ENCODE data around the gene LRFN4.

LRFN4 gene

DNA sequence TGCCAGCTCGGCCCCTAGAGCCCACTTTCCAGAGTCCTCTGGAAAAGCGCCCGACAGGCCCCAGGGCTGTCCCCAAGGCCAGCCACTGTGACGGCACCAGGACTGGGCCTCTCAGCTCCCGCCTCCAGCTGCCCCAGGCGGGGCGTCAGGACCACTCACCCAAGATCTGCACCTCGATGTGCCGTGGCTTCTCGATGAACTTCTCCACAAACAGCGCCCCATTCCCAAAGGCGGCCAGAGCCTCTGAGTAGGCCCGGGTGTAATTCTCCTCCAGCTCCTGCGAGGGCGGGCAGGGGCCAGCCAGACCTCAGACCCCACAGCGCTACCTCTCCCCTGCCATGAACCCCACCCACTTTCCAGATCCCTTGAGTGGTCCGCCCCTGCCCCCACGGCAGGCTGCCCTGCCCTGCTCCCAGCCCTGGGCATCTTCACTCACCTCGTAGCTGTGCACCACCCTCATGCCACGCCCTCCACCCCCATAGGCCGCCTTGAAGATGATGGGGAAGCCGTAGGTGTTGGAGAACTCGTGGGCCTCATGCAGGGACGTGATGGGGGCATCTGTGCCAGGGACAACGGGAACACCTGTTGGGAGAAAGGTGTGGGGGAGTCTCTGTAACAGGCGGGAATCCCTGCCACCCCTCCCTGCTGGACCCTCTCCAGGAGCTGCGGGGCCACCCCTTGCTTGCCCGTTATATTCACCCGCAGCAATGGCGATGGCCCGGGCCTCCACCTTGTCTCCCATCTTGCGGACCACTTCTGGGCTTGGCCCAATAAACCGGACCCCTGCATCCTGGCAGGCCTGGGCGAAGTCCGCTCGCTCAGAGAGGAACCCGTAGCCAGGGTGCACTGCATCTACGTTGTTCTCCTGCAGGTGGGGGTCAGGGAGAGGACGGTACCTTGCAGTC, 14.0 kb downstream of the LRFN4 start:
- DNase-seq (ENCODE audit: low read depth, low spot score) = no peak

DNA sequence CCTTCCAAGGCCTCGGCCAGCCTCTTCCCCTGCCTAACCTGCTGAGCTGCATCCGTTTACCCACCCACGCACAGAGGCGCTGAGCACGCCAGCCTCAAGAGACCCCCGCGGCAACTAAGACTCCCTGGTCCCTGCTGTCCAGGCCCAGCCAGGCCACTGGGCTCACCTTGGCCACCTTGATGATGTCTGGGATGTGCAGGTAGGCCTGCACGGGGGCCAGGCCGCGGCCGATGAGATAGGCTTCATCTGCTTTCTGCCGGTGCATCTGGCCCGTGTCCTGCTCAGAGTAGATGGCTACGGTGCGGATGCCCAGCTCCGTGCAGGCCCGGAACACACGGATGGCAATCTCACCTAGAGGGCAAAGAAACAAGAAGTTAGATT, 14.6 kb downstream of the LRFN4 start:
- DNase-seq (ENCODE audit: low read depth, low spot score) = no peak

DNA sequence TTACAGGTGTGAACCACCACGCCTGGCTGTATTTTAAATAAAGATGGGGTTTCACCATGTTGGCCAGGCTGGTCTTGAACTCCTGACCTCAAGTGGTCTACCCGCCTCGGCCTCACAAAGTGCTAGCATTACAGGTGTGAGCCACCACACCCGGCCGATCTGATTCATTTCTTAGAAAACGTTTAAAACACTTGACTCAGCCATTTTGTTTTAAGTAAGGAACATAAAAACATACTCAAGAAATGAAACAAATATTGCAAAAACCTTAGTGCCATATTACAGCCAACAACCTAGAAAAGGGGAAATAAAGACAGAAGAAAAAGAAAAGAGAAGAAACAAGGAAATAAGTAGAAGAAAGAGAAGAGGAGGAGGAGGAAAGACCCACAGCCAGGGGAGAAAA, 17.4 kb downstream of the LRFN4 start:
- no peak for DNase-seq (ENCODE audit: low read depth, low spot score)

DNA sequence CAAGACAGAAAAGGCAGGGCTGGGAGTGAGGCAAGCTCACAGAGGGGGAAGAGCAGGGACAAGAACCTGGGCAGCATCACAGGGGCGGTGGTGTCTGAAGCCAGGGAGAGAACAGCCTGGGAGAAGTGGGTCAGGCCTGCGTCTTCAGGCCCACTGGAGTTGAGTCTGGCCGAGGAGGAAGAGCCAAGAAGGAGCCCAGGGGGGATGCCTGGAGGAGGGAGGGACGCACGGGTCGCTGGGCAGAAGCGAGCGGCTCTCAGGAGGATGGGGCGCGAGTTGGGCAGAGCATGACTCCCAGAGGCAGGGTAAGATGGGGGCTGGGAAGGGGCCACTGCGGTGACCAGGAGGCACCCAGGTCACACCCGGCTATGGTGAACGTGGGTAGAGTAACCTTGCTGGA, 18.5 kb downstream of the LRFN4 start:
- no peak for DNase-seq (ENCODE audit: low read depth, low spot score)

DNA sequence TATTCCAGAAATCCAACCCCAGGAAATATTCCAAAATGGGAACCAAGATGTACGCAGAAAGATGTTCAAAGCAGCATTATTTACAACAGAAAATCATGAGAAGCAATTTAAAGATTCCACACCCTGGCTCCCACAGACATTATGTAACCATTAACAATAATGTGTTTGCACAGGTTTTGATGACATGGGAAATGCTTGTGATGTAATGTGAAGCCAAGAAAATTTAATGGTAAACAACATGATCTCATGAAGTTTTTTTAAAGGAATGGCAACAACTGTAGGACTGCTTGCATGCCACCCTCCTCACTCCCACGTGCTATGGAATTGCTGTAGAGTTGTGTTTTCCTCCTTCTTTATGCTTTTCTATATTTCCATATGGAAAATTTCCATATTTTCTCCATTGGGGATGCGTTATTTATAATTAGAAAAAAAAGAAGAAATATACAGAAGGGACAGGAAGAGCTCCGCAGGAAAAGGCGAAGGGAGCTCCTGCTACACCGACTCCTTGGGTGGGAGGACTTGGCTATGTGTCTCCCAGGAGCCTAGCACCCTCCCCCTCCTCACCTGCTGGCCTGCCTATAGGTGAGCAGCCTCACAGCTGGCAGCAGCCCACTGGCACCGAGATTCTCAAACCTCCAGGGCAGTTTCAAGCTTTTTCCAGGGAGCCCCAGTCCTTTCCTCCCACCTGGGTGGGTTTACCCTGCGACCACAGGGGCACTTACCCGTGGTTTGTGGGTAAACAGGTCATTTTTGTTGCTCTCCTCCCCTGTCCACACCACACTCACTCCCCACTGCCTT, 20.9 kb downstream of the LRFN4 start:
- no peak for DNase-seq (ENCODE audit: low read depth, low spot score)

DNA sequence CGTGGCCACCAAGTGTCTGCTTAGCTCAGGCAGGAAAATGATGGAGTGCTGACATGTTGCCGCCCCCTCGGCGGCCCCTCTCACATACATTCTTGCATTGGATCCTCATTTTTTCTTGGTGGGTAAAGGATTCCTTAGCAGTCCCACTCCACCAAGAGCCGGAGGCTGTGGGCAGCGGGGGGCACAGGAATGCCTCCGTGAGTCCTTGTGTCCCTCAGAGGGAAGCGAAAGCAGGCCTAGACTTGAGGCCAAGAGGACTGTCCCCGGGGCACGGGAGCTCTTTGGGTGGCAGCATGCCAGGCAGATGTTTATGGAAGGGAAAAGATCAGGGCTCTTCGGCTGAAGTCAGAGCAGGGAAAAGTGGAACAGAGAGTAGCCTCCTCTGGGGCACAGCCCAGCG, 21.6 kb downstream of the LRFN4 start:
- DNase-seq (ENCODE audit: low read depth, low spot score) = no peak

DNA sequence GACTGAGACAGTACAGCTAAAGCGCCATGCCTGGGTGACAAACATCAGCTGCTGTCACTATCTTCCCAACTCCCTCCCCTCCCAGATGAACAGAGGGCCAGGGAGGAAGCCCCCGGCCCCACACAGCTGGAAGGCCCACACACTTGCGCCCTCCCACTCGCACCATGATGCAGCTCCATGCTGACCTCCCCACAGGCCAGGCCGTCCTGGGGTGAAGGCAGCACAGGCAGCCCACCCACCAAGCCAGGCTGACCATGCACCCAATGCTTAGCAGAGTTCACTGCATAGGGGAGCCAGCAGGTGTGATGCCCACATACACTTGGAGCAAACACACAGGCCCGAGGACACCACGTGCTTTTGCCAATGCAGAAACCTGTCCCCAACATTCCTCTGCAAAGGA, 22.1 kb downstream of the LRFN4 start:
- no peak for DNase-seq (ENCODE audit: low read depth, low spot score)

DNA sequence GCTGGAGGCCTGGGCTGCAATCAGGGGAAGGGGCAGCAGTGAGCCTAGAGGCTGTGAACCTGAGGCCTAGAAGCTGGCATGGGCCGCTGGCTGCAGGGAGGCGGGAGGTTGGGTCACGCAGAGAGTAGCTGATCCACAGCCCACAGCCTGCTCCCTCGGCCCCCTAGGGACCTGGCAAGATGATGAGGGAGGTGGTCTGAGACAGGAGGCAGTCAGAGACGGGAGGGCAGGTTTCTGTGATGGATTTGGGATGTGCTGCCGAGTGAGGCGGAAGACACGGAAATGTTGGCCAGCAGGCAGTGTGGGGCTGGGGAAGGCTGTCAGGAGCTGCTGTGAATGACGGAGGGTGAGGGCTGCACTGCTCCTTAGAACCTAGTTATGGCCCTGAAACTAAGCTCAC, 22.7 kb downstream of the LRFN4 start:
- DNase-seq (ENCODE audit: low read depth, low spot score) = no peak

DNA sequence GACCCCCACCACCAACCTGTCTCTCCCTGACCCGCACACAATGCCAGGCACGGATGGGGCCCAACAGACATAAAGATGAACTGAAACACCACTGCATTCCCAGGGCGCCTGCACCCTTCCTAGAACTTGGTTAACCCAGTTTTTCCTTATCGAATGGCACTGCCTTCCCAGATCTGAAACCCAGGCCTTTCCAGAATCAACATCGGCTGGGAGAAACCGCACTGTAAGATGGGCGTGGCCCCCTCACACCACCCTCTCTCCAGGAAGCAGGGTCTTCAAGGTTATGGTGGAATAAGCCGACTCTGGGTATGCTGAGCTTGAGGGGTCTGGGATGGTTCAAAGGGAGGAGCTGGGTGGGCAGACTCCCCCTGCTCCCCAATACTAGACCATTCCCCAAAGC, 23.1 kb downstream of the LRFN4 start:
- no peak for DNase-seq (ENCODE audit: low read depth, low spot score)

DNA sequence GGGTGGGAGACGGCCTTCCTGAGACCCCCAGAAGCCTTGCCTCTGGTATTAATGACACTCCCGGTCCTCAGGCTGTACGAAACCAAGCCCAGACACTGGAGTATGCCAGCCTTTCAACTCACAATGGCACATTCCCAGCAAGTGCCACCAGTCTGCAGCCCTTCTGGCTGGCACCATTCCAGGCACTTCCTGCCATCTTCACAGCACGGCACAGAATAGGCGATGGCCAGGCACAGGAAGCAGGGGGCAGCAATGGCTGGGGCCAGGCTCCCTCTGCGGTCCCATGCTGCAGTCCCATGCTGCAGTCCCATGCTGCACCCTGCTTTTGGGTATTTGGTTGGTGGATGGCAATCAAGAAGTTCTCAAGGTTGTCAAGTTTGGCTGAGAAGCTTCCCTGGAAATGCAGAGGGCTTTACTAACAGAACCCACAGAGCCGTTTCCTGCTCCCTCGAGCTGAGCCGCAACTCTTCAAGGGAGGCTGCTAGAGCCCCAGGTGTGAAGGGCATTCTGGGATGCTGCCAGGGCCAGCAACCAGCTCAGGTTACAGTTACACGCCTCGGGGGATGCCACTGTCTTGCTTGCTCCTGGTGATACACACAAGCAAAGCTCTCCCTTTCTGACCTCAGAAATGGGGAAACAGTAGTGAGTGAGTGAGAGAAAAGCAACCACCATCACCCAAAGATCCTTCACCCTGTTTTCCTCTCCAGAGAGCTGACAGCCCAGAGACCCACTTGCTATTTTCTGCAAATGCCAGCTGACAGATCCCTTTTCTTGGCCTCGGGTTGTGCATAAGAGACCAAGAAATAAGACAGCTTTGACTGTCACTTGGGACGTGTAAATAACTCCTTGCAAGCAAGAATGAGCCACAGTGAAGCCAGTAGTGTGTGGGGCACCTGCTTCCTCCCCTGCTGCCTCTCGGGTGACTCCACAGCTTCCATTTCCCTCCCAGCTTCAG, 23.9 kb downstream of the LRFN4 start:
- no peak for DNase-seq (ENCODE audit: low read depth, low spot score)

DNA sequence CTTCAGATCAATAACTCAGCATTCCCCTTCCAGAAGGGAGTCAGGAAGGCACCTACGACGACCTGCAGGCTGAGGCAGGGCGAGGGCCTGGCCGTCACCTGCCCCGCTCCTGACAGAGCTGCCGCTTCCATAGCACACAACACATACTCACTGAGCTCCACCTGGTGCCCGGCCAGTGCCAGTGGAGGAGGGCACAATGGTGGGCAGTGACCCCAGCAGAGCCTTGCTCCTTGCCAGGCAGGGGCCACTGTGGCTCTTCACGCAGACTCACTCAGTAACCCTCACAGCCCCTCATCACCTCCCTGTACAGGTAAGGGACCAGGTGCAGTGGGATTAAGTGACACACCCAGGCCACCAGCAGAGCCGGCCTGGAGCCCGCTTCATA, 24.6 kb downstream of the LRFN4 start:
- DNase-seq (ENCODE audit: low read depth, low spot score) = no peak

DNA sequence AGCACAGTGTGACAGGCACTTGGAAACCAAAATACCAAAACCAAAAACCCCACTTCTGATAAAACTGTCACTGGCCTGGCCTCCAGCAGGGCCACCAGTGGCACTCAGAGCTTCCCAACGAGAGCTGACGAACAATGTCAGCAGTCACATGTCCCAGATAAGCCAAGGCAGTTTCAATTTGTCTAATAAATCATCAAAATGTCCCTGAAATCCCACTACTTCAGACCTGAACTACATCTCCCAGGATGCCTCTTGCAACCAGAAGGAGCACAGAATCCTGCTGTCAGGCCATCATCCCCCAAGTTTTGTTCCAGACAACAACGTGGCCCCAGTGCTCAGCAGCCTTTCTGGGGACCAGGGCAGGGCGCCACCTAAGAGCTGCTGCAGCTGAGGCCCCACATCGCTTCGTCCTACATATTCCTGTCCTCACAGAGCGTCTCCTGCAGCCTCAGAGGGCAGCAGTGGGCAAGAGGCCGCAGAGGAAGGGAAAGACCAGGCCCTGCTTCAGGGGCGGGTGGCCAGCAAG, 25.1 kb downstream of the LRFN4 start:
- DNase-seq (ENCODE audit: low read depth, low spot score) = no peak

DNA sequence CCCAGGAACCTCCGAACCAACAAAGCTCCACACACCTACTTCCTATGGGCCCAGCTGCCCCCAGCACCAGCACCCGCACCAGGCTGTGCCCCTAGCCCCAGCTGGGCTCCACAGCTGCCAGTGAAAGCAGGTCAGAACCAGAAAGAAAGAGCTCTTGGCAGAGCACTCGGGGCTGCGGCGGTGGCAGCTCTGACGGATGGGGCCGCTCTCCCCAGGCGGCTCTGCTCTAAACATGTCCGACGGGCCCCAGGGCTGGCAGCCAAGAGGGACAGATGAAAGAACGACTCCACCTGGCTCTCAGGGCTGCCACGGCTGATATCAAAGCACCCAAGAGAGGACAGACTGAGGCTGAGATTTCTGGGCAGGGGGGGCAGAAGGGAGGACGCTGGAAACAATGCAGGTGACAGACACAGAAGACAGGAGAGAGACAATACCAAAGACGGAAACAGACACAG, 25.7 kb downstream of the LRFN4 start:
- no peak for DNase-seq (ENCODE audit: low read depth, low spot score)

DNA sequence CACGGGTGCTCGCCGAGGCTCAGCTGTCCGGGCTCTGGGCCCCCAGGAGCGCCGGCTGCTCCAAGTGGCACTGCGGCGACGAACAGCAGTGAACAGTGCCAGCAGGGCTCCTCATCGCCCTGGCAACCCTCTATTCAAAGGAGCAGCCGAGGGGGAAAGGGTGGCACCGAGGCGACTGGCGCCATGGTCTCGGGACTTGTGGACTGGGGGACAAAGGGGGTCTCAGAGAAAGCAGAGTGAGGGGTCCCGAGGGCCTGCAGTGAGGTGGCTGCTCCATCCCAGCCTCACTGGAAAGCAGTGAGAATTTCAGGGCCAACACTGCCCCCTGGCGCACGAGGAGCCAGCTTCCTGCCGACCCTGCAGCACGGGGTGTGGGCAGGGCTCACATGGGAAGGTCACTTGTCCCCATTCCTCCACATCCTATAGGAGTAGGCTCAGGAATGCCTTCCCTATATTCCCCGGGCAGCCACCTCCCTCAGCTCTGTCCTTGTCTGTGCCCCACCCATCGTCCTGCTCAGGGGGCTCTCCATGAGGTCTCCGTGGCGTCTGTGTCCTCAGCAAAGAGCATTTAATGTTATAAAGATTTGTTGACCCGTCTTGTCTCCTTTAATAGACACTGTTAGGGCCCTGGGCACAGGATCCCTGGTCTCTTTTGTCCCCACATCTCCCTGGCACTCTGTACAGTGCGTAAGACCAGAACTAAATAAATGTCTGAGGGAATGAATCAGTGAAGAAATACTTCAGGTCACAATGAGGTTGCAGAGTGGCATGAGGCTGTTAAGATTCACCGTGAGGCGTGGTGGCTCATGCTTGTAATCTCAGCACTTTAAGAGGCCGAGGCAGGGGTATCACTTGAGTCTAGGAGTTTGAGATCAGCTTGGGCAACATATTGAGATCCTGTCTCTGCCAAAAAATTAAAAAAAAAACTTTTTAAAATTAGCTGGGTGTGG, 26.4 kb downstream of the LRFN4 start:
- no peak for DNase-seq (ENCODE audit: low read depth, low spot score)

DNA sequence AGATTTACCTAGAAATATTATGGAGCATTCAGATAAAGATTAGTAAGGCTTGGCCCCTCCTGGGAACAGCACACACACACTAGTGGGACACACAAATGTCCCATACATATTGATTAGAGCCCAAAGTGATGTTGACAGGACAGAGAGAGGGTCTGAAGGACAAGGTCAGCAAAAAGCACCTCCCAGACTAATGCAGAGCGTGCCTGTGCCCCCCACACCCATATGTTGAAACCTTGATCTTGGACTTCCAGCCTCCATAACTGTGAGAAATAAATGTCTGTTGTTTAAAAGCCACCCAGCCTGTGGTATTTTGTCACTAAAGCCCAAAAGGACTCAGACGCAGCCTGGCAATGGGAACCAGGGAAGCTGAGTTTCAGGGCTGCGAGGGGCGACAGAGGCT, 27.6 kb downstream of the LRFN4 start:
- DNase-seq (ENCODE audit: low read depth, low spot score) = no peak

DNA sequence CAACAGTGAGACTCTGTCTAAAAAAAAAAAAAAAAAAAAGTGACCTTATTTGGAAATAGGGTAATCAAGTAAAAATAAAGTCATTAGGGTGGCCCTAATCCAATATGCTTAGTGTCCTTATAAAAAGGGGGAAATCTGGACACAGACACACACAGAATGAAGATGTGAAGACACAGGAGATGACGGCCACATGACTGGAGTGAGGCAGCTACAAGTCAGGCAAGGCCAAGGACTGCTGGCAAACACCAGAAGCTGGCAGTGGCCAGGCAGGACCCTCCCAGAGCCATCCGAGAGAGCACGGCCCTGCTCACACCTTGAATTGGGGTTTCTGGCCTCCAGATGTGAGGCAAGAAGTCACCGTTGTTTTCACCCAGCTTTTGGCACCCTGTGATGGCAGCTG, 28.6 kb downstream of the LRFN4 start:
- no peak for DNase-seq (ENCODE audit: low read depth, low spot score)

DNA sequence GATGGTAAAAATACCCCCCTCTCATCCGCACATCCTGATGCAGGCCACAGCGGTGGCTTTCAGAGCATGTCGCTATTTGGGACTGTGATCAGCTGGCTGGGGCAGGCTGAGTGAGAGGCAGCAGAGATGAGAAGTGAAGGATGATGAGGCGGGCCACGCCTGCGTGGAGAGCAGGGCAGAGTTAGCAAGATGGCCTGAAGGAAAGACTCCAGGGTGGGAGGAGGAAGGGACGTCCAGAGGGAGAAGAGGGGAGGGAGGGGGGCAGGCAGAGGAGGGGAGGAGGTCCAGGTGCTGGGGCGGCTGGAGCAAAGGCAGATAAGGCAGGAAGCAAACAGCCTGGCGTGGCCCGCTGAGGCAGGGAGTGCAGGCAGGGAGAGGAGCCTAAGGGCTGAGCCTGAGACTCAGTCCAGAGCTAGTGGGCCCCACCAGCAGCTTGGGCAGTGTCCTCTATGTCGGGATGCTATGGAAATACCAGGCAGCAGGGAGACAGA, 29.1 kb downstream of the LRFN4 start:
- no peak for DNase-seq (ENCODE audit: low read depth, low spot score)

DNA sequence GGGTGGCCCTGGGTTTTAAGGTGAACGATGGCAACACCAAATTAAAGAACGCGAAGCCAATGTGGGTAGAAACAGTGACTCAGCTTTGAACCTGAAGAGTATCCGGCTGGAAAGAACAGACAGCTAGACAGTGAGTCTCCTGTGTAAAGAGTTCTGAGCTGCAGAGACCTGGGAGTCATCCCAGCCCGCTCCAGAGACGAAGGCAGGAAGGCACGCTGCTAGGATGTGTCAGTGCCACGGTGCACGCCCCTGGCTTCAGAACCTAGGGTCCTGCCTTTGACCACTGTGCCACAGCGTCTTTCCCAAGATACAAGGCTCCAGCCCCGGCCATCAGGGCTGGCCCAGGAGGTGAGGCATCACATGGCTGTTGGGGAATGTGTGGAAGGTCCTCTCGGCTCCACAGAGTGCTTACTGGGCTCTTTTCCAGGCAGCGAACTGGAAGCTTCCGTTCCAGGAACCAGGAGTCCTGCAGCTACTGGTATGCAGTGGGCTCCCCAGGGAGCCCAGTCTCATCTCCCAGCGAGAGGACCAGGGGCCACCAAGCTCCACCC, 29.9 kb downstream of the LRFN4 start:
- no peak for DNase-seq (ENCODE audit: low read depth, low spot score)

DNA sequence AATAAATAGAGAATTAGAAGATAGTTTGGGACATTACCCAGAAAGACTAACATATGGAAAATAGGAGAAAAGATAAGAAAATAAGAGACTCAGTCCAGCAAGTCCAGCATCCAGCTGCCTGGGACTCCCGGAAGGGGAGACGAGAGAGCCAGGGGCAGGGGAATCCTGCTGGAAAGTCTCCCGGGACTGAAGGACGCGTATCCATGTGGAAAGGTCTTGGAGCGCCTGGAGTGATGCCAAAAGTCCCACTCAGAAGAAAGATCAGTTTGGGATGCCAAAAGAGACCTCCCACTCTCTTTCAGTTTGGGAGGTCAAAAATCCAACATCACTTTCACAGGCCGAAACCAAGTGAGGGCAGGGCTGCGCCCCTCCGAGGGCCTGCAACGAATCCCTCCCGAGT, 30.7 kb downstream of the LRFN4 start:
- DNase-seq (ENCODE audit: low read depth, low spot score) = no peak

DNA sequence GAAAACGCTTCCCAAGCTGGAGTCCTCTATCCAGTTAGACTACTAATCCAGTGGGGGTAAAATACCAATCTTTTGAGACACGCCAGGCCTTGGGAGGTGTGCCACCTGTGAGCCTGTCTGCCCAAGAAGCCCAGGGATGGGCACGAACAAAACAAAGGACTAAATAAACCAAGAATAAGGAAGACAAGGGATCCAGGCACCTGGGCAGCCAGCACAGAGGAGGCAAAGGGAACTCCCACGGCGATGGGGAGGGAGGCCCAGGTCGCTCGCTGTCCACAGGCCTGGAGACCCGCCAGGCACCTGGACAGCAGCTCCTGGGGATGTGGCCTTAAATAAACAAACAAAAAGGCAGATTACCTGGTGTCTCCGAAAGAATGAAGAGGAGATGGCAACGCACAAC, 31.4 kb downstream of the LRFN4 start:
- no peak for DNase-seq (ENCODE audit: low read depth, low spot score)
